Astrocyte of the cerebellum (primary cell): ENCODE results near the gene RFTN2.
"Not testable (repeated sequence)": the region's sequence is repeated elsewhere in the genome, so short reads cannot be mapped to it uniquely, and the experiment has no call there.

ENCODE experiments used
- DNase-seq: peaks from one replicate; pipeline ENCODE4 v3.0.0-alpha.2; 2011; ENCODE audit warnings: low read depth
- H3K4me3 ChIP-seq: 2 replicates; pipeline ENCODE4 v1.5.1; 2011; ENCODE audit warnings: mild to moderate bottlenecking, low read depth, low read length, moderate library complexity
- in situ Hi-C: cut with HindIII; loops from 2 replicates; pipeline ENCODE4 v1.10.0; 2017; ENCODE audit warnings: low sequenced_read_pairs
- TF ChIP-seq, protein P1 (sequence below): IDR thresholded peaks from 2 replicates; pipeline ENCODE4 v1.5.1; 2012; ENCODE audit warnings: low read length, low read depth, moderate library complexity, mild to moderate bottlenecking; ENCODE audit errors: missing control alignments

RFTN2 gene

DNA sequence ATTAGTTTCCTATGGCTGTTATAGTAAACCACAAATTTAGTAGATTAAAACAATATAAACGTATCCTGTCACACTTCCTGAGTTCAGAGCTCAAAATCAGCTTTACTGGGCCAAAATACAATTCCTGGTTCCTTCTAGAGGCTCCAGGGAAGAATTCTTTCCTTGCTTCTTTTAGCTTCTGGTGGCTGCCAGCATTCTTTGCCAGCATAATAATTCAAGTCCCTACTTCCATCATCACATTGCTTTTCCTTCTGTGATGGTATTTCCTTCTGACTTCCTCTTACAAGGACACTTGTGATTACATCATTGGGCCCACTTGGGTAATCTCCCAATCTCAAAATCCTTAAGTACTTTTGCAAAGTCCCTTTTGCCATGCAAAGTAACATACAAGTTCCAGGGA, 118.9 kb downstream of the RFTN2 start:
- H3K4me3 ChIP-seq: no peak overlapping the region
- TF ChIP-seq, protein P1, sequence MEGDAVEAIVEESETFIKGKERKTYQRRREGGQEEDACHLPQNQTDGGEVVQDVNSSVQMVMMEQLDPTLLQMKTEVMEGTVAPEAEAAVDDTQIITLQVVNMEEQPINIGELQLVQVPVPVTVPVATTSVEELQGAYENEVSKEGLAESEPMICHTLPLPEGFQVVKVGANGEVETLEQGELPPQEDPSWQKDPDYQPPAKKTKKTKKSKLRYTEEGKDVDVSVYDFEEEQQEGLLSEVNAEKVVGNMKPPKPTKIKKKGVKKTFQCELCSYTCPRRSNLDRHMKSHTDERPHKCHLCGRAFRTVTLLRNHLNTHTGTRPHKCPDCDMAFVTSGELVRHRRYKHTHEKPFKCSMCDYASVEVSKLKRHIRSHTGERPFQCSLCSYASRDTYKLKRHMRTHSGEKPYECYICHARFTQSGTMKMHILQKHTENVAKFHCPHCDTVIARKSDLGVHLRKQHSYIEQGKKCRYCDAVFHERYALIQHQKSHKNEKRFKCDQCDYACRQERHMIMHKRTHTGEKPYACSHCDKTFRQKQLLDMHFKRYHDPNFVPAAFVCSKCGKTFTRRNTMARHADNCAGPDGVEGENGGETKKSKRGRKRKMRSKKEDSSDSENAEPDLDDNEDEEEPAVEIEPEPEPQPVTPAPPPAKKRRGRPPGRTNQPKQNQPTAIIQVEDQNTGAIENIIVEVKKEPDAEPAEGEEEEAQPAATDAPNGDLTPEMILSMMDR: no peak
- in situ Hi-C loops: no loop called here
- DNase-seq: no peak

DNA sequence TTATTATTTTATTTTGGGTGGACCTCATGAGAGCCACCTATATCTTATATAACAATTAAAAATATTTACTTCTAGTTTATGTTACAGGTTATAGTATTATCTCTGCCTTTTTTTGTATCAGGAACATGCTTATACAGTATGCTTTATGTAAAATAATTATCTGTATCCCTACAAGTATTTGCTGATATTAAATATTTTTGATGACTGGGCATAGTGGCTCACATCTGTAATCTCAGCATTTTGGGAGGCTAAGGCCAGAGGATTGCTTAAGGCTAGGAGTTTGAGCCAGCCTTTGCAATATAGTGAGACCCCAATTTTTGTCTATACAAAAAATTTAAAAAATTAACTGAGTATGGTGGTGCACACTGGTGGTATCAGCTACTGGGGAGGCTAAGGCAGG, 119.9 kb downstream of the RFTN2 start:
- no peak for DNase-seq
- TF ChIP-seq, protein P1: no peak
- in situ Hi-C loops: no loop called here
- no peak overlapping the region for H3K4me3 ChIP-seq

DNA sequence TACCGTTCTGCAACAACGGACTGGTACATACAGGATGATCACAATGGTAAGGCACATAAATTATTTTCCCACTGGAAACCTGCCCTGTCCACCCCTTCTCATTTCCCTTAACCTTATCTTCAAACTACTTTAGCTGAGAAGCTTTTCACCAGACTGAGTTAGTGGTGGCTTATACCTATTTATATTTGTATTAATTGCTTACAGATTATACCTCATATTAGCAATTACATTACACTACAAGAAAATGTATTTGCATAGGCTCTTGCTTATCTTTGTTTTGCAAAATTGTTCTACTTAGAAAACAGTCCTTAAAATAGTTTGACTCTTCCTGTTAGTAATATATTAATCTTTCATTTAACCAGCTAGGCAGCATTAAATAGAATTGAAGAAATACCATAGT, 124.1 kb downstream of the RFTN2 start:
- H3K4me3 ChIP-seq, DNase-seq: not testable (repeated sequence)
- in situ Hi-C loops: loop anchor here (5.0 kb wide), 1 partner anchor 39 kb away; no protein-coding TSS in a partner anchor

DNA sequence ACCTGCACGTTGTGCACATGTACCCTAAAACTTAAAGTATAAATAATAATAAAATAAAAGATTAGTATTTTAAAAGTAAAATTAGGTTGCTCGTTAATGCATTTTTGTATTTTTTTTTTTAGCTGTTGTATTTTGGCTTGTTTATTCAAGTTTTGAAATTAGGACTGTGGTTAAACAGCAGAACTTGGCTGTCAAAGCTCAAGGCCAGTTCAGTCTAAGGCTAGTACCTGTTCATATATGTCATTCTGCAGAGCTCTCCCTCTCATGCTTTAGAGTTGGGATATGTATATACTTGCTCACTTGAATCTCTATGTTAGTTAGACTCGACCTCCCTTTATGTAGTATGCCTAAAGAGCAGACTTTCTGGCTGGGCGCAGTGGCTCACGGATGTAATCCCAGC, 126.8 kb downstream of the RFTN2 start:
- H3K4me3 ChIP-seq: no peak overlapping the region
- in situ Hi-C loops: no loop called here
- TF ChIP-seq, protein P1: no peak

DNA sequence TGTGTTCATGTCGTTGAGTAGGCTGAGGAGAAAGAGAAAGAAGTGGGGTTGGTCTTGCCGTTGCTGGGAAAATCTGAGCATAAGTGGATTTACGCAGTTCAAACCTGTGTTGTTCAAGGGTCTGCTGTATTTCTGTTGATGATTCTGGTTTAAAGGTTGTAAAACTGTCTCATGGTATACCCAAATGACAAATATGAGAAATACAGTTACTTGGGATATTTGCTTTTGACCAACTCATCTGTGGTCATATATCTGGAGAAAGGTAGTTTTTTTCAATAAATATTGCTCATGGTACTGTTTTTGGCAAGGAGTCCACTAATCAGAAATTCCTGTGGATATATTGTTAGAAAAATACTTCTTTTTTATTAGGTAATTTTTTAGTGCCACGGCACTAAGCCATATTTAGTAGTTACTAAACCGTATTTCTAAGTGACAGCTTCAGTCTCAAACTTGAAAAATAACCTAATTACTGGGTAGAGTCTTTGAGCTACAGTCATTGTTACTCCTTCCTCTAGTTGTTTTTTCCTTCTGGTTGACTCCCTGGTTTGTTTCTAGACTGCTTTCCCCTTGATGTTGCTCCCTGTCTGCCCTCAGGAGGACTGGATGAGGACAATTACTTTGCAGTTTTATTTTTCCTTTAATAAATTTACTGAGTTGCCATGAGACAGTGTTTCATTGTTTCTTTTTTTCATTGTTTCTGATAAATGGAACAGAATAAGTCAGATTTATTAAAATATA, 128.1 kb downstream of the RFTN2 start:
- H3K4me3 ChIP-seq: no peak overlapping the region
- DNase-seq: no peak
- in situ Hi-C loops: no loop called here
- TF ChIP-seq, protein P1: no peak

More for the DNA sequence above, 126.8 kb downstream of the RFTN2 start:
- no peak for DNase-seq

DNA sequence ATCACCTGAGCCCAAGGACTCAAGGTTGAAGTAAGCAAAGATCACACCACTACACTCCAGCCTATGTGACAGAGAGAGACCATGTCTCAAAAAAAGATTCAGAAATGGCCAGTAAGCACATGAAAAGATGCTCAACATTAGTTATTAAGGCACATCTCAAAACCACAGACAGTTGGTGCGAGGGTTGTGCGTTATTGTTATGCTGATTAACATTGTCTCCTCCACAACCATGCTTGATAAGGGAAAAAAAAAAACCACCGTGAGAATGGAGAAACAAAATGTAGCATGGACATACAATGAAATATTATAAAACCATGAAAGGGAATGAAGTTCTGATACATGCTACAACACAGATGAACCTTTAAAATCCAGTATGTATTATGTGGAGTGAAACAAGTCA, 132.2 kb downstream of the RFTN2 start:
- no peak overlapping the region for H3K4me3 ChIP-seq
- TF ChIP-seq, protein P1: no peak
- in situ Hi-C loops: no loop called here
- DNase-seq: no peak

DNA sequence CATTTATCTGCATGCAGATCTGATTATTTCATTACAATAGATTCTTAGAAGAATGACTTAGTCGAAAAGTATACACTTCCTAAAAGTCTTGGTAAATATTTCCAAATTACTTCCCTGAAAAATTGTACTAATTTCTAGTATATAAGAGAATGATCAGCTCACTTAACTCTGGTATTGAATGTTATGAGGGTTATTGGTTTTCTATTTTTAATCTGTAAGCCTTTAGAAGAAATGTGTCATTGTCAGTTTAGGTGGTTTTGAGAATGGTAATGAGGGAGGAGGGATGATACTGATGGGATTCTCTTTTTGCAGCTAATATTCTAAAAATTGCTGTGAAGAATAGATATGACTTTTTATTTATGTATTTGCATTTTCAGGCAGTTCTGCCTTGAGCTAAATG, 135.7 kb downstream of the RFTN2 start:
- no peak for DNase-seq
- no peak overlapping the region for H3K4me3 ChIP-seq
- in situ Hi-C loops: no loop called here
- TF ChIP-seq, protein P1: no peak
